HG03045 (cell line): ENCODE results near the gene ADAM12.
"Not testable (repeated sequence)": the region's sequence is repeated elsewhere in the genome, so short reads cannot be mapped to it uniquely, and the experiment has no call there.

Experiments used
- ATAC-seq: cut with Tn5 transposase; IDR thresholded peaks from one replicate; pipeline ENCODE4 v1.9.1; 2021; ENCODE audit warnings: mild to moderate bottlenecking, moderate library complexity; ENCODE audit not compliant: unreplicated experiment

The ADAM12 gene

GRCh38 chr10:126196281-126196680 is 192.0 kb downstream of the ADAM12 start:
- ATAC-seq, result no peak

GRCh38 chr10:126191192-126191591 is 197.1 kb downstream of the ADAM12 start:
- no peak for ATAC-seq

GRCh38 chr10:126188679-126189200 is 199.5 kb downstream of the ADAM12 start:
- ATAC-seq, result no peak

GRCh38 chr10:126187399-126187798 is 200.9 kb downstream of the ADAM12 start:
- no peak for ATAC-seq

GRCh38 chr10:126186766-126187165 is 201.5 kb downstream of the ADAM12 start:
- ATAC-seq, result no peak

- ATAC-seq, result no peak
Measured at GRCh38 chr10:126185676-126186447, 202.4 kb downstream of the ADAM12 start.

- ATAC-seq, result no peak
Measured at GRCh38 chr10:126181626-126182025, 206.7 kb downstream of the ADAM12 start.

- no peak for ATAC-seq
Measured at GRCh38 chr10:126179637-126180036, 208.6 kb downstream of the ADAM12 start.

- no peak for ATAC-seq
Measured at GRCh38 chr10:126177417-126178030, 210.8 kb downstream of the ADAM12 start.

GRCh38 chr10:126175641-126176262 is 212.5 kb downstream of the ADAM12 start:
- ATAC-seq, result no peak

- ATAC-seq, result not testable (repeated sequence)
Measured at GRCh38 chr10:126172755-126173154, 215.5 kb downstream of the ADAM12 start.

GRCh38 chr10:126171555-126171954 is 216.7 kb downstream of the ADAM12 start:
- ATAC-seq, result no peak

- no peak for ATAC-seq
Measured at GRCh38 chr10:126170776-126171175, 217.5 kb downstream of the ADAM12 start.

- no peak for ATAC-seq
Measured at GRCh38 chr10:126170371-126170770, 217.9 kb downstream of the ADAM12 start.

- ATAC-seq, result no peak
Measured at GRCh38 chr10:126169899-126170298, 218.4 kb downstream of the ADAM12 start.

- no peak for ATAC-seq
Measured at GRCh38 chr10:126166797-126167196, 221.5 kb downstream of the ADAM12 start.

GRCh38 chr10:126165874-126166273 is 222.4 kb downstream of the ADAM12 start:
- no peak for ATAC-seq

GRCh38 chr10:126163506-126163905 is 224.8 kb downstream of the ADAM12 start:
- no peak for ATAC-seq

GRCh38 chr10:126161691-126162090 is 226.6 kb downstream of the ADAM12 start:
- no peak for ATAC-seq

- ATAC-seq, result no peak
Measured at GRCh38 chr10:126160971-126161630, 227.2 kb downstream of the ADAM12 start.

- ATAC-seq, result no peak
Measured at GRCh38 chr10:126160571-126160970, 227.7 kb downstream of the ADAM12 start.
